PC-9 (cell line): Measurements from ENCODE around the gene ZFYVE16. TPM values are rescaled to one million over a fixed set of nuclear protein-coding genes. Genes with fewer than 3 reads are reported as not detected.
"Not testable (repeated sequence)": the region's sequence is repeated elsewhere in the genome, so short reads cannot be mapped to it uniquely, and the experiment has no call there.

Experiments
- BruUV-seq: library from RNA; stranded (reverse); fragments of 400-500 nt; replicated peaks from 2 replicates; lab custom pipeline; 2021; lab: Mats Ljungman, UMichigan
- CTCF ChIA-PET: fragments of 300-600 bp; sonication (Branson Sonifier 250); formaldehyde crosslinking; loops from one replicate; lab custom pipeline; 2022; ENCODE audit warnings: antibody characterized with exemption; lab: Charles Lee
- POLR2A ChIA-PET: fragments of 300-600 bp; sonication (Branson Sonifier 250); formaldehyde crosslinking; loops from one replicate; lab custom pipeline; 2022; ENCODE audit warnings: antibody characterized with exemption; ENCODE audit not compliant: unreplicated experiment; lab: Charles Lee
- DNase-seq, 2 experiments: peaks; one replicate each; pipeline versions ENCODE4 v3.0.0 to v3.0.0-alpha.2; 2015 to 2022; ENCODE audit warnings: mixed read lengths in 1 of 2
- H2AFZ ChIP-seq: fragments of 200-600 bp; sonication (generic); 2 replicates; pipeline ENCODE4 v1.8.1; 2017; ENCODE audit warnings: antibody characterized with exemption
- H3F3A ChIP-seq: fragments of 200-600 bp; sonication (generic); 2 replicates; pipeline ENCODE4 v1.8.1; 2017; ENCODE audit warnings: antibody characterized with exemption, mild to moderate bottlenecking, low read depth; ENCODE audit not compliant: insufficient read depth
- H3K27ac ChIP-seq: fragments of 200-600 bp; sonication (generic); 2 replicates; pipeline ENCODE4 v1.6.1; 2016; ENCODE audit warnings: mixed run types
- H3K27me3 ChIP-seq: fragments of 200-600 bp; sonication (generic); 2 replicates; pipeline ENCODE4 v1.6.1; 2016; ENCODE audit warnings: low read depth, mixed run types; ENCODE audit not compliant: insufficient read depth
- H3K36me3 ChIP-seq: fragments of 200-600 bp; sonication (generic); 2 replicates; pipeline ENCODE4 v1.6.1; 2016; ENCODE audit warnings: low read depth, mixed run types
- H3K4me1 ChIP-seq: fragments of 200-600 bp; sonication (generic); replicated peaks from 2 replicates; pipeline ENCODE4 v1.6.1; 2016; ENCODE audit warnings: mixed run types; ENCODE audit not compliant: insufficient read depth
- H3K4me2 ChIP-seq: fragments of 200-600 bp; sonication (generic); 2 replicates; pipeline ENCODE4 v1.6.1; 2017; ENCODE audit warnings: mixed run types
- H3K4me3 ChIP-seq: fragments of 200-600 bp; sonication (generic); 2 replicates; pipeline ENCODE4 v1.6.1; 2016; ENCODE audit warnings: mixed run types
- H3K79me2 ChIP-seq: fragments of 200-600 bp; sonication (generic); 2 replicates; pipeline ENCODE4 v1.6.1; 2017; ENCODE audit warnings: low read depth, mixed run types
- H3K9me2 ChIP-seq: fragments of 200-600 bp; sonication (generic); 2 replicates; pipeline ENCODE4 v1.8.1; 2017; ENCODE audit warnings: mild to moderate bottlenecking; ENCODE audit not compliant: insufficient read depth
- H3K9me3 ChIP-seq: fragments of 200-600 bp; sonication (generic); 2 replicates; pipeline ENCODE4 v1.8.1; 2016; ENCODE audit warnings: low read depth; ENCODE audit not compliant: insufficient read depth
- H4K20me1 ChIP-seq: fragments of 200-600 bp; sonication (generic); 2 replicates; pipeline ENCODE4 v1.8.1; 2017; ENCODE audit not compliant: insufficient read depth
- CTCF ChIP-seq: fragments of 200-600 bp; sonication (generic); conservative IDR thresholded peaks from 2 replicates; pipeline ENCODE4 v1.6.1; 2017; ENCODE audit warnings: mixed run types, antibody characterized with exemption, mild to moderate bottlenecking, moderate library complexity
- EZH2 ChIP-seq: fragments of 200-600 bp; sonication (generic); IDR thresholded peaks from 2 replicates; pipeline ENCODE4 v1.8.0; 2017; ENCODE audit warnings: antibody characterized with exemption, low read depth
- intact Hi-C: fragments of 100-400 bp; cut with micrococcal nuclease; formaldehyde crosslinking; loops from one replicate; pipeline ENCODE4 v1.10.0; 2022; ENCODE audit not compliant: unreplicated experiment
- total RNA-seq: library from RNA; stranded (reverse); gene quantifications from 2 replicates; pipeline ENCODE4 v1.2.3, GENCODE V29; 2021

Gene ZFYVE16
- total RNA-seq, 1 experiment from 2014 or later, result 27.7 TPM

GRCh38 chr5:80463269-80463668 lies 55.4 kb downstream of the ZFYVE16 start:
- TF ChIP-seq EZH2, result no peak
- no peak for TF ChIP-seq CTCF

GRCh38 chr5:80466669-80467485 lies 59.0 kb downstream of the ZFYVE16 start:
- H3K4me2 ChIP-seq, result peak overlapping the region; percentile 44
- H2AFZ ChIP-seq, result no peak overlapping the region
- CTCF ChIA-PET, result interaction anchor here (0.5 kb wide), 1 partner anchor 21 kb away, joined by 3 read pairs; no protein-coding TSS in a partner anchor
- H3K9me3 ChIP-seq, result peaks cover 16% of the 10 kb centered on the region
- H4K20me1 ChIP-seq, result no peaks in the 10 kb centered on the region
- H3K4me1 ChIP-seq, result peaks cover 32% of the 10 kb centered on the region
- H3K36me3 ChIP-seq, result peaks cover 18% of the 10 kb centered on the region
- peaks cover 20% of the 10 kb centered on the region for H3F3A ChIP-seq
- no peaks in the 10 kb centered on the region for H3K27me3 ChIP-seq
- H3K27ac ChIP-seq, result peak overlapping the region; percentile 52
- no peak for TF ChIP-seq EZH2
- TF ChIP-seq CTCF, result no peak
- no peak overlapping the region for H3K4me3 ChIP-seq
- intact Hi-C loops, result no loop called here
- DNase-seq, result peak in 1 of 2 experiments; percentile 80
- POLR2A ChIA-PET, result interaction anchor here (0.5 to 0.7 kb wide), 6 partner anchors 15 to 1446 kb away, joined by 3 to 9 read pairs (median 4); partner anchors contain the start of genes DHFR, MSH3 and ZFYVE16
- BruUV-seq, result no TSS peak
- no peaks in the 10 kb centered on the region for H3K9me2 ChIP-seq
- no peaks in the 10 kb centered on the region for H3K79me2 ChIP-seq

More at GRCh38 chr5:80463269-80463668, 55.4 kb downstream of the ZFYVE16 start:
- no peaks in the 10 kb centered on the region for H3K27me3 ChIP-seq
- CTCF ChIA-PET, result no interaction called here
- peaks cover 26% of the 10 kb centered on the region for H3K4me1 ChIP-seq
- H3K4me2 ChIP-seq, result no peak overlapping the region
- no peaks in the 10 kb centered on the region for H3K79me2 ChIP-seq
- H4K20me1 ChIP-seq, result no peaks in the 10 kb centered on the region
- H3K4me3 ChIP-seq, result no peak overlapping the region
- no TSS peak for BruUV-seq
- DNase-seq, result no peak
- H3K9me3 ChIP-seq, result peaks cover 16% of the 10 kb centered on the region
- peaks cover 16% of the 10 kb centered on the region for H3F3A ChIP-seq
- H3K36me3 ChIP-seq, result peaks cover 29% of the 10 kb centered on the region
- no peaks in the 10 kb centered on the region for H3K9me2 ChIP-seq
- no peak overlapping the region for H2AFZ ChIP-seq
- POLR2A ChIA-PET, result no interaction called here
- H3K27ac ChIP-seq, result no peak overlapping the region
- intact Hi-C loops, result no loop called here

DNA sequence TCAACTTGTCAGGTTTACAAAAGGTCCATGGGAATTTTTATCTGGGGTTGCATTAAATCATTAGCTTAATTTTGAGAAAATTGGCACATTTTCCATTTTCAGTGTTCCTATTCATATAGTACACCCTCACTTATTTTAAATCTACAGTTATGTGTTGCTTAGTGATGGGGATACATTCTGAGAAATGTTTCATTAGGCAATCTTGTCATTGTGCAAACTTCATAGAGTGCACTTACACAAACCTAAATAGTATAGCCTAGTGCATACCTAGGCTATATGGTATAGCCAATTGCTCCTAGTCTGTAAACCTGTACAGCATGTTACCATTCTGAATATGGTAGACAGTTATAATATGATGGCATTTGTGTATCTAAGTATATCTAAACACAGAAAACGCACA lies 60.3 kb downstream of the ZFYVE16 start:
- Histone ChIP-seq H3K27me3 (no peaks in the 10 kb centered on the region), H3K4me3 (no peak overlapping the region), H3K79me2 (no peaks in the 10 kb centered on the region), H4K20me1 (no peaks in the 10 kb centered on the region), H3K4me2 (no peak overlapping the region), H2AFZ (no peak overlapping the region), H3K9me2 (no peaks in the 10 kb centered on the region), H3F3A (peaks cover 20% of the 10 kb centered on the region), H3K36me3 (peaks cover 12% of the 10 kb centered on the region), H3K4me1 (peaks cover 35% of the 10 kb centered on the region), H3K9me3 (peaks cover 7% of the 10 kb centered on the region; the same call in 1 of the 2 replicates), H3K27ac (no peak overlapping the region)
- no peak for DNase-seq
- POLR2A ChIA-PET, result no interaction called here
- intact Hi-C loops, result no loop called here
- TF ChIP-seq CTCF (no peak), EZH2 (no peak)
- CTCF ChIA-PET, result no interaction called here
- no TSS peak for BruUV-seq

DNA sequence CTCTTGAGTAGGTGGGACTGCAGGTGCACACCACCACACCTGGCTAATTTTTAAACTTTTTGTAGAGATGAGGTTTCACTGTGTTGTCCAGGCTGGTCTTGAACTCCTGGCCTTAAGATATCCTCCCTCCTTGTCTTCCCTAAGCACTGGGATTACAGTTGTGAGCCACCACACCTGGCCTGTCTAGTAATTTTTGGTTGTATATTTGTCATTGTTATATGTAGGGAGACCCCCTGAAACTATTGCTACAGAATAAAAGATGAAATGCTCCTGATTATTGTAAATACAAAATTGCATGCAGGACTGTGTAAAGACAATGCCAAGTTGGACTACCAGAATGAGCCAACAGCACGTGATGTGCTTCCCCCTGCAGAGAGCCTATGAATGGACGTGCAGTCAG lies 62.8 kb downstream of the ZFYVE16 start:
- CTCF ChIA-PET, H3K4me3 ChIP-seq, H3K9me2 ChIP-seq, intact Hi-C loops, H3K27ac ChIP-seq, DNase-seq, H4K20me1 ChIP-seq, H3K79me2 ChIP-seq, H3K9me3 ChIP-seq, H3K27me3 ChIP-seq, H3K4me2 ChIP-seq, H2AFZ ChIP-seq, BruUV-seq, POLR2A ChIA-PET: not testable (repeated sequence)
- Histone ChIP-seq H3K36me3 (peaks cover 17% of the 10 kb centered on the region), H3F3A (peaks cover 21% of the 10 kb centered on the region), H3K4me1 (peaks cover 33% of the 10 kb centered on the region)
